ENCODE measurements around the gene STEAP2.
"Not testable (repeated sequence)": the region's sequence is repeated elsewhere in the genome, so short reads cannot be mapped to it uniquely, and the experiment has no call there.

Gene STEAP2

DNA sequence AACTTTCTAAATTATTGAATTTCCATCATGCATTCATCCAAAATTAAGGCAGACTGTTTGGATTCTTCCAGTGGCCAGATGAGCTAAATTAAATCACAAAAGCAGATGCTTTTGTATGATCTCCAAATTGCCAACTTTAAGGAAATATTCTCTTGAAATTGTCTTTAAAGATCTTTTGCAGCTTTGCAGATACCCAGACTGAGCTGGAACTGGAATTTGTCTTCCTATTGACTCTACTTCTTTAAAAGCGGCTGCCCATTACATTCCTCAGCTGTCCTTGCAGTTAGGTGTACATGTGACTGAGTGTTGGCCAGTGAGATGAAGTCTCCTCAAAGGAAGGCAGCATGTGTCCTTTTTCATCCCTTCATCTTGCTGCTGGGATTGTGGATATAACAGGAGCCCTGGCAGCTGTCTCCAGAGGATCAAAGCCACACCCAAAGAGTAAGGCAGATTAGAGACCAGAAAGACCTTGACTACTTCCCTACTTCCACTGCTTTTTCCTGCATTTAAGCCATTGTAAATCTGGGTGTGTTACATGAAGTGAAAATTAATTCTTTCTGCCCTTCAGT is 25.3 kb downstream of the STEAP2 start:
- no peak for FAIRE-seq
- no peak for TF ChIP-seq POLR2A (IDR thresholded peaks at IDR 0.05; ENCODE audit: low read depth, low read length)
- DNase-seq (ENCODE audit: insufficient read length, low spot score): no peak

DNA sequence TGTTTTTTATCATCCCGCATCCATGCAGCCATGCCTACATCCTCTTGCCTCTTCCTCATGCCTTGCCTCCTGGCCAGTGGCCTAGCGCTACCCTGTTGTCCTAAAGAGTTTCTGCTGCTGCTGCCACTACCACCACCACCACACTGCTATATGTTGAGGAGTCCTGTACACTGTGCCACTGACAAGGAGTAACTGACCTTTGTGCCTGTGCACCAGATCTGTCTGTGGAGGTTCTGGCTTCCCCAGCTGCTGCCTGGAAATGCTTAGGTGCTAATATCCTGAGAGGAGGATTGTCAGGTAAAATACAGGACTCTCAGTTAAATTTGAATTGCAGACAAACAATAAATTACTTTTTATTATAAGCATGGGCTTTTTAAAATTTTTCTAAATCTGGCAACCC is 26.5 kb downstream of the STEAP2 start:
- DNase-seq (ENCODE audit: insufficient read length, low spot score): no peak
- FAIRE-seq: no peak
- no peak for TF ChIP-seq POLR2A (IDR thresholded peaks at IDR 0.05; ENCODE audit: low read depth, low read length)

DNA sequence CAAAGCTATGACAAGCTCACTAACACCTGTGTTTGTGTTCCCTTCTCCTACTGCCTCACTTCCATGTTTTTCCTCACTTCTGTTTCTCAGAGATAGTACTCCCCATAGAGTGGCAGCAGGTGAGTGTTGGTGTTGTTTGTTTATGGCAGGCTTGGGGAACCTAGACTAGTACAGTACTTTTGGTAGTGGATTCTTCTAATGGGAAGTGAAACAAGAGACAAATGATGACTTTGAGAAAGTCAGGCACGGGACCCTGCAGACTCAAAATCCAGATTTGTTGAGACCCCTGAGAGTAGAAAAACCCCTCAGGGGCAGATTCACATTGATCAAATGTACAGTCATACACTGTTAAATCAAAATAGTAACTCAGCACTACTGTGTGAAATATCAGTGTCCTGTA is 27.0 kb downstream of the STEAP2 start:
- TF ChIP-seq POLR2A (IDR thresholded peaks at IDR 0.05; ENCODE audit: low read depth, low read length): no peak
- no peak for DNase-seq (ENCODE audit: insufficient read length, low spot score)
- no peak for FAIRE-seq

DNA sequence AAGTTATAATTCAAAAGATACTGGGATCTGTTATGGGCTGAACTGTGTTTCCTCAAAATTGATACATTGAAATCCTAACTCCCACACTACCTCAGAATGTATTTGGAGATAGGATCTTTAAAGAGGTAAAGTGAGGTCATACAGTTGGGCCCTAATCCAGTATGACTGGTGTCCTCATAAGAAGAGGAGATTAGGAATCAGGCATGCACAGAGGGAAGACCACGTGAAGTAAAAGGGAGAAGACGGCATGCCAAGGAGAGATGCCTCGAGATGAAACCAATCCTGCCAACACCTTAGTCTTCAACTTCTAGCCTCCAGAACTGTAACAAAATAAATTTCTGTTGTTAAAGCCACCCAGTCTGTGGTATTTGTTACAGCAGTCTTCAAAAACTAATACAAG is 27.5 kb downstream of the STEAP2 start:
- no peak for TF ChIP-seq POLR2A (IDR thresholded peaks at IDR 0.05; ENCODE audit: low read depth, low read length)
- no peak for FAIRE-seq
- no peak for DNase-seq (ENCODE audit: insufficient read length, low spot score)

DNA sequence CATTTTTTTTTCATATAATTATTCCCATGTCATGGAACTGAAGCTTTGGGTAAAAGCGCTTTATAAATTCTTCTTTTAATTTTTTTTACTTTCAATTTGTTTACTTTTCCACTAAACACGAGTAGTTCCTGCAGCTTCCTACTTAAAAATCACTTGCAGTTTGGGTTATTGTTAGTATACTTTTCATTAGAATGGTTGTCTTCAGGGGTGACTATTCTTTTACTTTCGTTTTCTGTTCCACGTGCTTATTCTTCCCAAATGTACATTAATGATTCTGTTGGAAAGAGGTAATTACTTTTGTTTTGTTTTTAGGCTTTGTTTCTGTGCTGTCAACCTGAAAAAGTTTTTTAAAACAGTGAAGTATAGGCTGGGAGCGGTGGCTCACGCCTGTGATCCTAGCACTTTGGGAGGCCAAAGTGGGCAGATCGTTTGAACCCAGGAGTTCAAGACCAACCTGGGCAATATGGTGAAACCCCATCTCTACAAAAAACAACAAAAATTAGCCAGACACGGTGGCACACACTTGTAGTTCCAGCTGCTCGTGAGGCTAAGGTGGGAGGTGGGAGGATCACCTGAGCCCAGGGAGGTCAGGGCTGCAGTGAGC is 28.2 kb downstream of the STEAP2 start:
- no peak for DNase-seq (ENCODE audit: insufficient read length, low spot score)
- no peak for FAIRE-seq
- no peak for TF ChIP-seq POLR2A (IDR thresholded peaks at IDR 0.05; ENCODE audit: low read depth, low read length)

DNA sequence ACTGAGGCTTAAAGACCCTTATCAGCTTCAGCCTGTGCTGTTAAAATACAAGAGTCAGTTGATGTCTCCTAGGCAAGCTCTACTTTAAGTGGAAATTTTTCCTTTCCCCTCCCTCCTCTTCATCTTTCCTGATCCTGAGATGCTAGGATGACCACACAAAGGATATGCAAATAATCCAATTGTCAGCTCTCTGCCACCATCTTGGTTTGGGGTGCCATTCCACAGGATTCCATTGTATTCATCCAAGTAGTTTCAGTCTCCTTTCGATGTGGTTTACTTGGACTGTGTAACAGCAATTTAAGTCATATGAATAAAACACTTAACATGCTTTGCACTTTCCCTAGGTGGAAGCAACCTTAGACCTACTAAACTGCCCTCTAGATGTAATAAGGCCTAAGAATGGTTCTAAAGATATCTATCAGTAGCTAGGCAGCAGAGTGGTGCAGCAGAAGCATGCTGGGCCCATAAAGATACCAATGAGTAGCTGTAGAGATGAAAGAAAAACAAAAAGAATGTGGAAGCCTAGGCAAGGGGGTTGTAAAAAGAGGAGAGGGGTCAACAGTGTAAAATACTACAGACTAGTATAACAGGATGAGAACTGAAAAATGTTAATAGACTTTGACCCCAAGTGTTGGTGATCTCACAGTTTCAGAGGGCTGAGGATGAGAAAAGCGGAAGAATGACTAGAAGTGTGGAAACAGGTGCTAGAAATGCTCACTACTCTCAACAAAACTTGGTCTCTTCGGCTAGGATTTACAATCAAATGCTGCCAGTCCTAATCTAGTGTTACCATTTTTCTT is 31.0 kb downstream of the STEAP2 start:
- no peak for DNase-seq (ENCODE audit: insufficient read length, low spot score)
- FAIRE-seq: no peak
- TF ChIP-seq POLR2A (IDR thresholded peaks at IDR 0.05; ENCODE audit: low read depth, low read length): no peak

DNA sequence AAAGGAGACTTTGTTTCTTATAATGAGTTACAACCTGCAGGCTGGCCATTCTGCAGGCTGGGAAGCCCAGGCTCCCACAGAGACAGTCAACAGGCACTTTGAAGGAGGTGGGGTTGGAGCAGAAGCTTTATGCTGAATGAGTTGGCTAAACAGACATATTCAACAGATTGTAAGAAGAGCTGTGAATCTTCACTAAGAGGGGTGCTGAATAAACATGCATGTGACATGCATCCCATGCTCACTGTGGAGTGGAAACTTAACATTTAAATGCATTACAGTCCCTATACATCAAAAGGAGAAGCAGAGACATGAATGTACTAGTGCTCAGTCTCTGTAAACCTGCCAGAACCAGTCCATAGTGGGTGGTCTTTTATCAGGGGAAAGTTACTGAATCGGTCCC is 32.0 kb downstream of the STEAP2 start:
- no peak for FAIRE-seq
- no peak for TF ChIP-seq POLR2A (IDR thresholded peaks at IDR 0.05; ENCODE audit: low read depth, low read length)
- DNase-seq (ENCODE audit: insufficient read length, low spot score): no peak

DNA sequence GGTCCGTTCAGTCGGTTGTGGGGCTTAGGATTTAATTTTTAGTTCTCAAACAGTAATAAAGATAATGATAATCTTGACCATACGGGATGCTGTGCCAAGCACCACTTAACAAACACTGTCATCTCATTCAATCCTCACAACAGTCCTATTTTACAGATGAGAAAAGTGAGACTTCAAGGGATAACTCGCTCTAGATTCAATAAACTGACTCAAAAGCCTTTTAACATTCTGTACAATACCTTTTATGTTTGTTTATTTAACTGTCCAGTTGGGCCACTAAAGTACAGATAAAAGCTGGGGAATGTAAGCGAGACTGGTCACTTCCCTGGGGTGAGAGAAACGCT is 33.0 kb downstream of the STEAP2 start:
- no peak for TF ChIP-seq POLR2A (IDR thresholded peaks at IDR 0.05; ENCODE audit: low read depth, low read length)
- FAIRE-seq (no peak), DNase-seq (ENCODE audit: insufficient read length, low spot score) (no peak)

DNA sequence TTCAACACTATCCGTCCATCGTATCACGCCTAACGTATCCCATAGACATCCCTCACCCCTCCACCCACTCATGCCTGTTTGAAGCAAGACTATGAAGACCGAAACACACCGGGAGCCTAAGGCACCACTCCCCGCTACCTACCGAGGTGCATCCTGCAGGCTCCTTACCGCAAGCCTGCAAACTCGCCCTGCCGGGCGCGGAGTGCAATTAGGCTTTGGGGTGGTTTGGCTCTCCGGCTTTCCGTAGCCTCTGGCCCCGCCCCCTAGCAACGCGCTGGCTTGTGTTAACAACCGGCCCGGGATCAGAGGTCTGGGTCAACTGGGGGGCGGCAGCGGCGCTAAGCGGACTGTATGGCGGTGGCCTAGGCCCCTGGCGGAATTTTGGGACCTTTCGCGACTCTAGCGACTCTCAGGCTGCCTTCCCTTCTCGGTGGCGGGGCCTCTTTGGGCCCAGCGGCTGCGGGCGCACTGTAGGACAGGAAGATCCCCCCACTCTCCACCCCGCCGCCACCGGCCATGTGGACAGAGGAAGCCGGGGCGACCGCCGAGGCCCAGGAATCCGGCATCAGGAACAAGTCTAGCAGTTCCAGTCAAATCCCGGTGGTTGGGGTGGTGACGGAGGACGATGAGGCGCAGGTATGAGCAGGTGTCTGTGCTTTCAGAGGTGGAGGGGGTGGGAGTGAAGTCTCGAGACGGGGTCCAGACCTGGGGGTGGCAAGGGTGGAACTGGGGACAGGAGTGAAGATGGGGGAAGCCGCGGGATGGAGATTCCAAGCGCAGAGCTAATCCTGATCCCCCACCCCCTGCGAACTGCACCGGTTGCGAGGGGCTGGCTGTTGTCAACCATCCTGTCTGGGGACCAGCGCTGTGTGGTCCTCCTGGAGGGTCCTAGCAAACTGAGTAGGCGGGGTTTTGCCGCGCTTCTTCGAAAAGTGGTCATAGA is 33.6 kb downstream of the STEAP2 start, which contains the start of gene CFAP69:
Gene CFAP69, plus strand, starts transcription at position 266 of the 943 bp plus-strand sequence. Its CDS starts 251 bp downstream, at position 517.
- peak; percentile 43; the same call in 1 of the 2 replicates for TF ChIP-seq POLR2A (IDR thresholded peaks at IDR 0.05; ENCODE audit: low read depth, low read length)
- FAIRE-seq (no peak), DNase-seq (ENCODE audit: insufficient read length, low spot score) (peak; percentile 70)

DNA sequence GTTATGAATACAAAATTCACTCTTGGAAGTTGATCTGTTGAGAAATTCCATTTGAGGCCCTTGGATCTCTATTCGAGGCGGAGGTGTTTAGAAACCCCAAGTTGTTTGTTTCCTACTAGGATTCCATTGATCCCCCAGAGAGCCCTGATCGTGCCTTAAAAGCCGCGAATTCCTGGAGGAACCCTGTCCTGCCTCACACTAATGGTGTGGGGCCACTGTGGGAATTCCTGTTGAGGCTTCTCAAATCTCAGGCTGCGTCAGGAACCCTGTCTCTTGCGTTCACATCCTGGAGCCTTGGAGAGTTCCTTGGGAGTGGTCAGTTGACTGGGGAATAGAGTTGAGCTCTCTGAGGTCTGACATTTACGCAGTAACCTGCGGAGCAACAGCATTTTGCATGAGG is 34.6 kb downstream of the STEAP2 start:
- DNase-seq (ENCODE audit: insufficient read length, low spot score) (no peak), FAIRE-seq (no peak)
- TF ChIP-seq POLR2A (IDR thresholded peaks at IDR 0.05; ENCODE audit: low read depth, low read length): no peak

DNA sequence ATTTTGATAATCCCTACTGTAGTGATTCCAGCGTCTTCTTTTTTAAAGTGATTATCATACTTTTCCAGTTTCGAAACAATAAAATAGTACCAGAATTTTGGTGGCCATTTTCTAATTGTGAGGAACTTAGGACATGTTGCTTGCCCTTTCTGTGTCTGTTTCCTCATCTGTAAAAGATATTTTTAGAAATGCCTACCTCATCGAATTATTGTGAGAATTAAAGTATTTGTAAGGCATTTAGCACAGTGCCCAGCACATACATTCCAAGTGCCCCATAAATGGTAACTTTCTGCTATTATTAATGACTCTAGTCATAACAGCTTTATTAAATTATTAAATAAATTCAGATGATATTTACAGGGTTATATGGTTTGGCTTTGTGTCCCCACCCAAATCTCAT is 37.2 kb downstream of the STEAP2 start:
- no peak for DNase-seq (ENCODE audit: insufficient read length, low spot score)
- no peak for FAIRE-seq
- no peak for TF ChIP-seq POLR2A (IDR thresholded peaks at IDR 0.05; ENCODE audit: low read depth, low read length)

DNA sequence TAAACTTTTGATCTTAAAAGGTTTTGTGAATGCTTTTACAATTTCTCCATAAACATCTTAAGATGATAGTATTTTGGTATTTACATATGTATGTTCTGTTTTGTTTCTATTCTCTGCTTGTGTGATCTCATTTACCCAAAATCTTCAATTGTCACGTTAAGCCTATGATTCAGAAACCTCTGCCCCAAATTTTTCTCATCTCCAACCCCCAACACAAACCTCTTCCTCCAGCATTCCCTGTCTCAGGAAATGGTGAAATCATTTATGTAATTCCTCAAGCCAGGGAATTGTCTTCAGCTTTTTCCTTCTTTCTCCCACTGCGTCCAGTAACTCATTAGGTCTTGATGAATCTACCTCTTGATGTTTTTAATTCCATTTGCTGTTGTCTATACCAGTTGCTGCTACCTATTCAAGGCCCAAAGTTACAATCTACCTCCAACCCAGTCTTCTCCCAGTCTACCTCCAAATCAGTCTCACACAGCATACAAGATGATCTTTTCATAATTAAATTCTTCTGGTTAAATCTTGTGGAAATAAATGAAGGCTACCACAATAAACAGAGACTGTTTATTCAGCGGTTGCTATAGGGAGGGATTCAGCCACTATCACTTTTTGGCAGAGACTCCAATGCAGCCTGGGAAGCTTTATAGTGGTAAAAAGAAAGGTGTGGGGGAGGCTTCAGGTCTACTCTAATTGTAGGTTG is 39.2 kb downstream of the STEAP2 start:
- FAIRE-seq (peak; percentile 15), DNase-seq (ENCODE audit: insufficient read length, low spot score) (no peak)
- TF ChIP-seq POLR2A (IDR thresholded peaks at IDR 0.05; ENCODE audit: low read depth, low read length): no peak

DNA sequence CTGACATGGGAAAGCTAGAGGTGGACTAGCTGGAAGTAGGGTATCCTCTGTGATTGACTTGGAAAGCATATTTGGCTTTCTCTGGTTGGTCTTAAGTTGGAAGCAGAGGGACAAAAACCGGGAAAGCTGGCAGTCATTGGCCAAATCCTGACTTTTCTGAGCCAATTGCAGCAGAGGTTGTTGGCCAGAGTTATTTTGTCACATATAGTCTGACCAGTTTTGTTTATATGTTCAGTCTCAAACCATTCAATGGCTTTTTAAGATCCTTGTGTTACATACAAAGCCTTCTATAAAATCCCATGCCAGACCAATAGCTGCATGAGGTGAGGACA is 39.7 kb downstream of the STEAP2 start:
- DNase-seq (ENCODE audit: insufficient read length, low spot score) (no peak), FAIRE-seq (no peak)

DNA sequence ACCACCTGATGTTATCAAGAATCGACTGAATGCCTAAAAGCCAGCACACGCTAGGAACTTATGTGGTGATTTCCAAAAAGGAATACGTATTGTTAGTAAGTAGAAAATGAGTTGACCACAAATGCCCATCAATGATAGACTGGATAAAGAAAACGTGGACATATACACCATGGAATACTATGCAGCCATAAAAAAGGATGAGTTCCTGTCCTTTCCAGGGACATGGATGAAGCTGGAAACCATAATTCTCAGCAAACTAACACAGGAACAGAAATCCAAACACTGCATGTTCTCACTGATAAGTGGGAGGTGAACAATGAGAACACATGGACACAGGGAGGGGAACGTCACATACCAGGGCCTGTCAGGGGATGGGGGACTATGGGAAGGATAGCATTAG is 44.5 kb downstream of the STEAP2 start:
- not testable (repeated sequence) for DNase-seq (ENCODE audit: insufficient read length, low spot score); FAIRE-seq

More for the DNA sequence above, 39.7 kb downstream of the STEAP2 start:
- TF ChIP-seq POLR2A (IDR thresholded peaks at IDR 0.05; ENCODE audit: low read depth, low read length): no peak
